ENCODE results near the gene METRN.

The METRN gene

GRCh38 chr16:740764-741505 is 26.0 kb downstream of the METRN start, which contains the start of gene CIAO3:
Gene CIAO3 (minus strand): TSS chr16:740997. CDS start chr16:740985, 12 bp downstream.
- POLR2A ChIA-PET: interaction anchor here (0.7 to 1.7 kb wide), 9 partner anchors 9 to 48 kb away, joined by 3 to 11 read pairs (median 4); partner anchors contain the start of genes ANTKMT and CHTF18
- Histone ChIP-seq H3K36me3 (ENCODE audit: control insufficient read depth in 2 of 2, insufficient read depth in 1 of 2, low read length in 2 of 2) (peaks cover 3 to 25% of the 10 kb centered on the region in 2 experiments; a peak in 2 of 3 replicates), H3K27ac (ENCODE audit: extremely low read depth, low read depth, low read length) (peak within 1 kb of the TSS; percentile 67; the same call in 1 of the 2 replicates), H3K4me1 (ENCODE audit: control insufficient read depth, insufficient read depth, low read length) (0 out of 2 replicates have a peak, but pooled peaks cover 2% of the 10 kb centered on the region), H3K4me3 (ENCODE audit: low read depth, low read length) (peak within 1 kb of the TSS; percentile 80), H3K9me3 (ENCODE audit: control insufficient read depth, insufficient read depth, low read depth, low read length) (no peaks in the 10 kb centered on the region)
- CTCF ChIA-PET: interaction anchor here (0.5 to 3.2 kb wide), 13 partner anchors 8 to 390 kb away, joined by 3 to 16 read pairs (median 4); partner anchors contain the start of genes ANTKMT, CCDC78 and HAGHL
- TF ChIP-seq ZNF174 (tag by site-specific recombination; IDR thresholded peaks at IDR 0.05) (no peak), KLF16 (tag by site-specific recombination; IDR thresholded peaks at IDR 0.05) (peak; percentile 88), ZFP41 (tag by site-specific recombination; IDR thresholded peaks at IDR 0.05; ENCODE audit: borderline replicate concordance) (no peak), YY2 (tag by site-specific recombination; IDR thresholded peaks at IDR 0.05) (peak; percentile 99), ZNF280C (tag by site-specific recombination; IDR thresholded peaks at IDR 0.05) (no peak), TCF7L2 (IDR thresholded peaks at IDR 0.05; ENCODE audit: borderline replicate concordance, low read depth, low read length) (no peak), ZNF658 (tag by site-specific recombination; IDR thresholded peaks at IDR 0.05) (0 out of 2 replicates have a peak, but pooled peaks have one; percentile 72), ZNF202 (tag by site-specific recombination; IDR thresholded peaks at IDR 0.05; ENCODE audit: borderline replicate concordance) (no peak), ZNF549 (tag by site-specific recombination; IDR thresholded peaks at IDR 0.05) (no peak), ZNF302 (tag by site-specific recombination; IDR thresholded peaks at IDR 0.05; ENCODE audit: low read depth) (no peak), ZNF280D (tag by site-specific recombination; IDR thresholded peaks at IDR 0.05) (no peak), SP3 (tag by site-specific recombination; IDR thresholded peaks at IDR 0.05) (peak; percentile 91), GLI2 (tag by site-specific recombination; IDR thresholded peaks at IDR 0.05; ENCODE audit: borderline replicate concordance, low read depth) (no peak), ZNF114 (tag by site-specific recombination; IDR thresholded peaks at IDR 0.05) (no peak), GLI4 (tag by site-specific recombination; IDR thresholded peaks at IDR 0.05) (no peak), ZNF398 (tag by site-specific recombination; IDR thresholded peaks at IDR 0.05) (peak; percentile 33; the same call in 1 of the 2 replicates), ZNF341 (tag by site-specific recombination; IDR thresholded peaks at IDR 0.05; ENCODE audit: low read depth) (no peak), ZNF391 (tag by site-specific recombination; IDR thresholded peaks at IDR 0.05; ENCODE audit: borderline replicate concordance, low read depth) (peak; percentile 80; the same call in 1 of the 2 replicates), SETDB1 (IDR thresholded peaks at IDR 0.05; ENCODE audit: insufficient read length, low read length) (no peak), PATZ1 (tag by site-specific recombination; IDR thresholded peaks at IDR 0.05) (peak; percentile 49), ZNF514 (tag by site-specific recombination; IDR thresholded peaks at IDR 0.05) (no peak), ZNF394 (tag by site-specific recombination; IDR thresholded peaks at IDR 0.05; ENCODE audit: borderline replicate concordance) (peak; percentile 50; the same call in 1 of the 2 replicates), ZNF146 (tag by site-specific recombination; IDR thresholded peaks at IDR 0.05) (peak; percentile 59), EGR2 (tag by site-specific recombination; IDR thresholded peaks at IDR 0.05; ENCODE audit: low read depth) (peak; percentile 42; the same call in 1 of the 2 replicates), SCRT1 (tag by site-specific recombination; IDR thresholded peaks at IDR 0.05; ENCODE audit: borderline replicate concordance) (no peak), ZNF239 (tag by site-specific recombination; IDR thresholded peaks at IDR 0.05) (no peak), ZBTB7A (tag by site-specific recombination; IDR thresholded peaks at IDR 0.05; ENCODE audit: low read depth) (peak; percentile 50; the same call in 1 of the 2 replicates), ZNF426 (tag by site-specific recombination; IDR thresholded peaks at IDR 0.05) (no peak)

Measured in HEK293 (cell line).